Hepatocyte (in vitro differentiated cells): ENCODE results near the gene DYNC1I1. TPM values are rescaled to one million over a fixed set of nuclear protein-coding genes. Genes with fewer than 3 reads are reported as not detected.

ENCODE experiments used
- DNase-seq: peaks from one replicate; pipeline ENCODE4 v3.0.0-alpha.2; 2016; ENCODE audit warnings: low spot score
- H2AFZ ChIP-seq: fragments of 200-600 bp; sonication (generic); 2 replicates; pipeline ENCODE4 v1.6.0; 2016; ENCODE audit warnings: antibody characterized with exemption, mild to moderate bottlenecking
- H3K27ac ChIP-seq: fragments of 200-600 bp; sonication (generic); 2 replicates; pipeline ENCODE4 v1.5.1; 2016; ENCODE audit warnings: mild to moderate bottlenecking
- H3K27me3 ChIP-seq: fragments of 200-600 bp; sonication (generic); 2 replicates; pipeline ENCODE4 v1.6.1; 2016
- H3K36me3 ChIP-seq: fragments of 200-600 bp; sonication (generic); replicated peaks from 2 replicates; pipeline ENCODE4 v1.5.1; 2016; ENCODE audit warnings: low read depth; ENCODE audit not compliant: insufficient read depth
- H3K4me1 ChIP-seq: fragments of 200-600 bp; sonication (generic); 2 replicates; pipeline ENCODE4 v1.5.1; 2016; ENCODE audit warnings: mild to moderate bottlenecking, moderate library complexity; ENCODE audit not compliant: insufficient read depth
- H3K4me2 ChIP-seq: fragments of 200-600 bp; sonication (generic); 2 replicates; pipeline ENCODE4 v1.6.0; 2016
- H3K4me3 ChIP-seq: fragments of 200-600 bp; sonication (generic); 2 replicates; pipeline ENCODE4 v1.5.1; 2016; ENCODE audit warnings: mild to moderate bottlenecking
- H3K79me2 ChIP-seq: fragments of 200-600 bp; sonication (generic); 2 replicates; pipeline ENCODE4 v1.6.0; 2017; ENCODE audit warnings: mild to moderate bottlenecking
- H3K9me2 ChIP-seq: fragments of 200-600 bp; sonication (generic); replicated peaks from 2 replicates; pipeline ENCODE4 v1.6.0; 2017; ENCODE audit warnings: mild to moderate bottlenecking; ENCODE audit not compliant: insufficient read depth
- H3K9me3 ChIP-seq: fragments of 200-600 bp; sonication (generic); 2 replicates; pipeline ENCODE4 v1.5.1; 2016; ENCODE audit warnings: low read depth, mild to moderate bottlenecking
- H4K20me1 ChIP-seq: fragments of 200-600 bp; sonication (generic); 2 replicates; pipeline ENCODE4 v1.6.0; 2016; ENCODE audit warnings: mild to moderate bottlenecking; ENCODE audit not compliant: insufficient read depth, poor library complexity, severe bottlenecking
- EZH2 ChIP-seq: fragments of 200-600 bp; sonication (generic); IDR thresholded peaks from 2 replicates; pipeline ENCODE4 v1.6.1; 2016; ENCODE audit warnings: antibody characterized with exemption, mild to moderate bottlenecking, borderline replicate concordance
- EZH2phosphoT487 ChIP-seq: fragments of 200-600 bp; sonication (generic); IDR thresholded peaks from one replicate; pipeline ENCODE4 v1.6.1; 2018; ENCODE audit warnings: antibody characterized with exemption, mild to moderate bottlenecking, low read depth, moderate library complexity; ENCODE audit not compliant: unreplicated experiment, severe bottlenecking
- WGBS: methylation state at CpG from one replicate; pipeline ENCODE4 v1.1.6; 2016; ENCODE audit warnings: low lambda C conversion rate; ENCODE audit errors: missing lambda C conversion rate; 5-methylcytosine and 5-hydroxymethylcytosine counted together
- polyA plus RNA-seq: library from polyadenylated mRNA; unstranded; fragments of >200 nt; fragmentation: Nextera tagmentation; extraction: Ambion mirVana; gene quantifications from 2 replicates; pipeline ENCODE4 v1.2.1, GENCODE V29; 2016
- total RNA-seq: library from RNA; depleted of rRNA; stranded (reverse); fragments of >200 nt; gene quantifications from 2 replicates; pipeline ENCODE4 v1.2.3, GENCODE V29; 2014
- TF ChIP-seq, protein P1 (sequence below): fragments of 200-600 bp; sonication (generic); IDR thresholded peaks from 2 replicates; pipeline ENCODE4 v1.5.1; 2016; ENCODE audit warnings: antibody characterized with exemption, mild to moderate bottlenecking; ENCODE audit not compliant: poor library complexity

The DYNC1I1 gene
- total and polyA plus RNA-seq, 2 experiments from 2014 or later = 2.5 to 3.7 TPM

DNA sequence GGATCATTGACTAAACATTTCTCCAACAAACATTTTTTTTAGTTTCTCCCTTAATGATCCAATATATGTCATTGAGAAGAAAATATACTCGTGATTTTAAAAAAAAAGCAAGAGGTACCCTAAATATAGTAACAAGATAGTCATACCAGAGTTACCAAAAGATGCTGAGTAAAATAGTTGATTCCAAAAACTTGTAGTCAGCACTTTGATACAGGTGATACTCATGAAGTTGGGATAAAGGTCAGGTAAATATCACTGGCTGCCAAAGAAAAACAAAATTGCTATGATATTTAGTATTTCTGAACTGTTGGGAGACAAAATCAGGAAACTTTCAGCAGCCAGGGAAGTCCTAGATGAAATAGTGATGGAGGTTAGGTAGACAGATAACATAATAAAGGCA is 225.3 kb downstream of the DYNC1I1 start:
- no peaks in the 10 kb centered on the region for H3K36me3 ChIP-seq
- H3K27me3 ChIP-seq = no peaks in the 10 kb centered on the region
- H3K9me3 ChIP-seq = no peaks in the 10 kb centered on the region
- no peak for DNase-seq
- H3K79me2 ChIP-seq = no peaks in the 10 kb centered on the region
- no peak overlapping the region for H3K27ac ChIP-seq
- TF ChIP-seq EZH2 (no peak), EZH2phosphoT487 (no peak)
- TF ChIP-seq, protein P1, sequence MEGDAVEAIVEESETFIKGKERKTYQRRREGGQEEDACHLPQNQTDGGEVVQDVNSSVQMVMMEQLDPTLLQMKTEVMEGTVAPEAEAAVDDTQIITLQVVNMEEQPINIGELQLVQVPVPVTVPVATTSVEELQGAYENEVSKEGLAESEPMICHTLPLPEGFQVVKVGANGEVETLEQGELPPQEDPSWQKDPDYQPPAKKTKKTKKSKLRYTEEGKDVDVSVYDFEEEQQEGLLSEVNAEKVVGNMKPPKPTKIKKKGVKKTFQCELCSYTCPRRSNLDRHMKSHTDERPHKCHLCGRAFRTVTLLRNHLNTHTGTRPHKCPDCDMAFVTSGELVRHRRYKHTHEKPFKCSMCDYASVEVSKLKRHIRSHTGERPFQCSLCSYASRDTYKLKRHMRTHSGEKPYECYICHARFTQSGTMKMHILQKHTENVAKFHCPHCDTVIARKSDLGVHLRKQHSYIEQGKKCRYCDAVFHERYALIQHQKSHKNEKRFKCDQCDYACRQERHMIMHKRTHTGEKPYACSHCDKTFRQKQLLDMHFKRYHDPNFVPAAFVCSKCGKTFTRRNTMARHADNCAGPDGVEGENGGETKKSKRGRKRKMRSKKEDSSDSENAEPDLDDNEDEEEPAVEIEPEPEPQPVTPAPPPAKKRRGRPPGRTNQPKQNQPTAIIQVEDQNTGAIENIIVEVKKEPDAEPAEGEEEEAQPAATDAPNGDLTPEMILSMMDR = no peak
- no peak overlapping the region for H2AFZ ChIP-seq
- no peaks in the 10 kb centered on the region for H3K4me1 ChIP-seq
- 86% methylated on average over 1 of the region's 1 CpG for whole genome bisulfite sequencing
- no peak overlapping the region for H3K4me2 ChIP-seq
- no peaks in the 10 kb centered on the region for H4K20me1 ChIP-seq
- no peak overlapping the region for H3K4me3 ChIP-seq
- no peaks in the 10 kb centered on the region for H3K9me2 ChIP-seq

DNA sequence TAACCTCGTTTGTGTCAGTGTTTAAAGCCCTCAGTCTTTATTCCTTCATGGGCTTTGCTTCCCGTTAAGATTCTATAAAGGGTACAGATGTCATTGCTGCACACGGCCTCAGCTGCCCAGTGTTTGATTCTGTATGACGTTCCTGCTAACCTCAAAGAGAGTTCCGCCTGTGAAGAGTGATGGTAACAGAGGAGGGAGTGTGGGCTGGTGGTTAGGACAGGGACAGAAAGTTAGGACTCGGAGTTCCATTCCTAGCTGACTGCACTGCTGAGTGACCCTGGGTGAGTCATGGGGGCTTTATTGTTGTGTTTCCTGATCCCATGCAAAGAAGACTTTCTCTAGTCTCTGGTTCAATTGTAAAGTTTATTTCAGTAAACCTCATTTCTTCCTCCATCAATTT is 227.1 kb downstream of the DYNC1I1 start:
- Histone ChIP-seq H3K4me2 (no peak overlapping the region), H2AFZ (no peak overlapping the region), H3K9me2 (no peaks in the 10 kb centered on the region), H3K4me1 (no peaks in the 10 kb centered on the region), H3K9me3 (no peaks in the 10 kb centered on the region), H4K20me1 (no peaks in the 10 kb centered on the region), H3K79me2 (no peaks in the 10 kb centered on the region), H3K27me3 (no peaks in the 10 kb centered on the region), H3K27ac (no peak overlapping the region), H3K4me3 (no peak overlapping the region), H3K36me3 (no peaks in the 10 kb centered on the region)
- DNase-seq = no peak
- no peak for TF ChIP-seq EZH2phosphoT487
- TF ChIP-seq, protein P1 = no peak
- TF ChIP-seq EZH2 = no peak
- 75% methylated on average over 6 of the region's 6 CpGs for WGBS

GRCh38 chr7:96004578-96004977 is 232.2 kb downstream of the DYNC1I1 start:
- no peak overlapping the region for H3K27ac ChIP-seq
- no peak overlapping the region for H3K4me3 ChIP-seq
- H3K27me3 ChIP-seq = no peaks in the 10 kb centered on the region
- H4K20me1 ChIP-seq = no peaks in the 10 kb centered on the region
- peak overlapping the region; percentile 14 for H3K4me2 ChIP-seq
- no peaks in the 10 kb centered on the region for H3K36me3 ChIP-seq
- peak; percentile 37 for DNase-seq
- H3K9me2 ChIP-seq = no peaks in the 10 kb centered on the region
- no peaks in the 10 kb centered on the region for H3K4me1 ChIP-seq
- TF ChIP-seq, protein P1 = peak; percentile 19
- TF ChIP-seq EZH2 = no peak
- no peak overlapping the region for H2AFZ ChIP-seq
- H3K79me2 ChIP-seq = no peaks in the 10 kb centered on the region
- no peaks in the 10 kb centered on the region for H3K9me3 ChIP-seq

DNA sequence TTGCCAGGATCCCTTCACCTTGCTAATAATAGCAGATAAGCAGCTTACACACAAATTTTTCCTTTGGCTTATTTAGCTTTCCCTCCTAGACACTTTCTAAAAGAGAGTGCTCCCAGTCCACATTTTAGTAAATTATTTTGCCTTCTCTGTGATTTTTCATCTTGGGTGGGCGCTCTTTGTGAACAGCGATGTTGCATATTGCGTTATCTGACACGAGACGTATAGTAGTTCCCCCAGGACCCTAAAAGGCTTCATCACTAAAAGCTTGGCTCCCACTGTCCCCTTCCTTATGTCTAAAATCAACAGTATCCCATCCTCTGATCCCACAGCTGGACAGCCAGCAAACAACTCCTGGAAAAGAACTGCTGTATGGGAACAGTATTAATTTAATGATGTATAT is 232.9 kb downstream of the DYNC1I1 start:
- Histone ChIP-seq H3K27me3 (no peaks in the 10 kb centered on the region), H4K20me1 (no peaks in the 10 kb centered on the region), H3K4me2 (peak overlapping the region; percentile 49), H2AFZ (no peak overlapping the region), H3K36me3 (no peaks in the 10 kb centered on the region), H3K9me3 (no peaks in the 10 kb centered on the region), H3K27ac (peak overlapping the region; percentile 26), H3K4me1 (no peaks in the 10 kb centered on the region), H3K79me2 (no peaks in the 10 kb centered on the region), H3K4me3 (no peak overlapping the region), H3K9me2 (no peaks in the 10 kb centered on the region)
- 60% methylated on average over 5 of the region's 5 CpGs for WGBS
- DNase-seq = no peak
- TF ChIP-seq, protein P1 = no peak
- no peak for TF ChIP-seq EZH2phosphoT487
- no peak for TF ChIP-seq EZH2
